ENCODE results near the gene HTR1B.

DNA sequence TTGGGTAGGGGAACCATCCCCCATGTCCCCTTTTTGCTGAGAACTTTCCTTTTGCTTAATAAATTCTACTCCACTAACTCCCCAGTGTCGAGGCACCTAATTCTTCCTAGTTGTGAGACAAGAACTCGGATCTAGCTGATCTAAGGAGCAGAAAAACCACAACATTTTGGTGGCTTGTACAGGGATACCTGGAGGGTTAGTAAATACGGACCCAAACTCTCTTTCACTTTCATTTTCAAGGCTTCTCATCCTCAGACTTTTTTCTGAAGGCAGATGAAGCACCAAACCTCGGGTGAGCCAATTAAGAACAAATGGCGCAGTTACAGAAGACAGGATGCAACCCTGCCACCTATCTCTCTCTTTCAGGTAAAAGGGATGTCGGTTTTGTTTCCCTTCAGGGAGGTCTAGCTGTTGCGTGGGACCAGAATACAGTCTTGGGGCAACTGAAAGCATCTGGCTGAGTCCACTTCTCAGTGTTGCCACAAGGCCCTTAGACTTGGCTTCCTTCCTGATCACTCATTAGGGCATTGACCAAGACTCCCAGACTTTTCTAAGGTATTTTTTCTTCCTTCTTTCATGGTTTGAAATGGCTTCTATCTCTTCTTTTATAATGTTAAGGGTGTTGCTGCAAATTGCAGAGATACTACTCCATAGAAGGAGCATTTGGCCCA is 11.1 kb upstream of the HTR1B start:
- TF ChIP-seq MAX (IDR thresholded peaks at IDR 0.05): no peak
- no peak for TF ChIP-seq EP300 (IDR thresholded peaks at IDR 0.05; ENCODE audit: borderline replicate concordance)
- no peak for TF ChIP-seq CREB1 (IDR thresholded peaks at IDR 0.05; ENCODE audit: low read depth)
- no peak for TF ChIP-seq RAD21 (IDR thresholded peaks at IDR 0.05; ENCODE audit: low read depth)
- no peak for TF ChIP-seq NFIC (IDR thresholded peaks at IDR 0.05)
- TF ChIP-seq, protein P1, sequence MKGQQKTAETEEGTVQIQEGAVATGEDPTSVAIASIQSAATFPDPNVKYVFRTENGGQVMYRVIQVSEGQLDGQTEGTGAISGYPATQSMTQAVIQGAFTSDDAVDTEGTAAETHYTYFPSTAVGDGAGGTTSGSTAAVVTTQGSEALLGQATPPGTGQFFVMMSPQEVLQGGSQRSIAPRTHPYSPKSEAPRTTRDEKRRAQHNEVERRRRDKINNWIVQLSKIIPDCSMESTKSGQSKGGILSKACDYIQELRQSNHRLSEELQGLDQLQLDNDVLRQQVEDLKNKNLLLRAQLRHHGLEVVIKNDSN (IDR thresholded peaks at IDR 0.05): no peak
- TF ChIP-seq, protein P2, sequence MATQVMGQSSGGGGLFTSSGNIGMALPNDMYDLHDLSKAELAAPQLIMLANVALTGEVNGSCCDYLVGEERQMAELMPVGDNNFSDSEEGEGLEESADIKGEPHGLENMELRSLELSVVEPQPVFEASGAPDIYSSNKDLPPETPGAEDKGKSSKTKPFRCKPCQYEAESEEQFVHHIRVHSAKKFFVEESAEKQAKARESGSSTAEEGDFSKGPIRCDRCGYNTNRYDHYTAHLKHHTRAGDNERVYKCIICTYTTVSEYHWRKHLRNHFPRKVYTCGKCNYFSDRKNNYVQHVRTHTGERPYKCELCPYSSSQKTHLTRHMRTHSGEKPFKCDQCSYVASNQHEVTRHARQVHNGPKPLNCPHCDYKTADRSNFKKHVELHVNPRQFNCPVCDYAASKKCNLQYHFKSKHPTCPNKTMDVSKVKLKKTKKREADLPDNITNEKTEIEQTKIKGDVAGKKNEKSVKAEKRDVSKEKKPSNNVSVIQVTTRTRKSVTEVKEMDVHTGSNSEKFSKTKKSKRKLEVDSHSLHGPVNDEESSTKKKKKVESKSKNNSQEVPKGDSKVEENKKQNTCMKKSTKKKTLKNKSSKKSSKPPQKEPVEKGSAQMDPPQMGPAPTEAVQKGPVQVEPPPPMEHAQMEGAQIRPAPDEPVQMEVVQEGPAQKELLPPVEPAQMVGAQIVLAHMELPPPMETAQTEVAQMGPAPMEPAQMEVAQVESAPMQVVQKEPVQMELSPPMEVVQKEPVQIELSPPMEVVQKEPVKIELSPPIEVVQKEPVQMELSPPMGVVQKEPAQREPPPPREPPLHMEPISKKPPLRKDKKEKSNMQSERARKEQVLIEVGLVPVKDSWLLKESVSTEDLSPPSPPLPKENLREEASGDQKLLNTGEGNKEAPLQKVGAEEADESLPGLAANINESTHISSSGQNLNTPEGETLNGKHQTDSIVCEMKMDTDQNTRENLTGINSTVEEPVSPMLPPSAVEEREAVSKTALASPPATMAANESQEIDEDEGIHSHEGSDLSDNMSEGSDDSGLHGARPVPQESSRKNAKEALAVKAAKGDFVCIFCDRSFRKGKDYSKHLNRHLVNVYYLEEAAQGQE (IDR thresholded peaks at IDR 0.05; ENCODE audit: low read depth): no peak
- TF ChIP-seq TAF1 (IDR thresholded peaks at IDR 0.05; ENCODE audit: low read depth): no peak
- TF ChIP-seq TCF12 (IDR thresholded peaks at IDR 0.05; ENCODE audit: low read depth): no peak
- TF ChIP-seq TEAD4 (IDR thresholded peaks at IDR 0.05): no peak
- TF ChIP-seq EGR1 (IDR thresholded peaks at IDR 0.05): no peak
- no peak for TF ChIP-seq ZBTB7A (IDR thresholded peaks at IDR 0.05; ENCODE audit: low read depth)
- TF ChIP-seq YY1 (IDR thresholded peaks at IDR 0.05; ENCODE audit: low read depth): no peak
- TF ChIP-seq FOXM1 (IDR thresholded peaks at IDR 0.05; ENCODE audit: borderline replicate concordance, low read depth): no peak
